WTC11 (cell line): ENCODE measurements around the gene SLC29A1.

Experiments
- ARID4B ChIP-seq: sonication (generic); formaldehyde crosslinking; IDR thresholded peaks from 2 replicates; pipeline ENCODE4 v1.8.0; 2023; ENCODE audit warnings: missing genetic modification reagents, mild to moderate bottlenecking, borderline replicate concordance
- ATF2 ChIP-seq: sonication (generic); formaldehyde crosslinking; IDR thresholded peaks from 2 replicates; pipeline ENCODE4 v1.8.1; 2022; ENCODE audit warnings: low read depth, missing genetic modification reagents, borderline replicate concordance
- CBFB ChIP-seq: sonication (generic); formaldehyde crosslinking; IDR thresholded peaks from 2 replicates; pipeline ENCODE4 v1.8.1; 2022; ENCODE audit warnings: mild to moderate bottlenecking, low read depth, missing genetic modification reagents
- CTCF ChIP-seq: fragments of 200-600 bp; IDR thresholded peaks from 2 replicates; pipeline ENCODE4 v1.8.0; 2022; ENCODE audit warnings: antibody characterized with exemption
- FOXP1 ChIP-seq: sonication (generic); formaldehyde crosslinking; IDR thresholded peaks from 2 replicates; pipeline ENCODE4 v1.8.0; 2022; ENCODE audit warnings: missing genetic modification reagents, mild to moderate bottlenecking, moderate library complexity, borderline replicate concordance
- IRF2 ChIP-seq: sonication (generic); formaldehyde crosslinking; IDR thresholded peaks from 2 replicates; pipeline ENCODE4 v1.8.0; 2022; ENCODE audit warnings: low read depth, missing genetic modification reagents, borderline replicate concordance
- RELA ChIP-seq: sonication (generic); formaldehyde crosslinking; IDR thresholded peaks from 2 replicates; pipeline ENCODE4 v1.8.1; 2022; ENCODE audit warnings: missing genetic modification reagents, mild to moderate bottlenecking, borderline replicate concordance
- SOX15 ChIP-seq: fragments of 250-450 bp; sonication (Bioruptor Pico); IDR thresholded peaks from 2 replicates; pipeline ENCODE4 v1.9.0; 2021; ENCODE audit warnings: mild to moderate bottlenecking
- SP1 ChIP-seq: sonication (generic); formaldehyde crosslinking; conservative IDR thresholded peaks from 2 replicates; pipeline ENCODE4 v1.8.1; 2022; ENCODE audit warnings: missing genetic modification reagents
- USF2 ChIP-seq: sonication (generic); formaldehyde crosslinking; IDR thresholded peaks from 2 replicates; pipeline ENCODE4 v1.8.1; 2023; ENCODE audit warnings: mild to moderate bottlenecking, missing genetic modification reagents, moderate library complexity

- TF ChIP-seq CTCF (no peak), ARID4B (CRISPR knock-in tag) (no peak), SOX15 (CRISPR knock-in tag) (no peak), FOXP1 (CRISPR knock-in tag) (no peak), RELA (CRISPR knock-in tag) (no peak), IRF2 (CRISPR knock-in tag) (no peak), SP1 (CRISPR knock-in tag) (no peak), ATF2 (no peak), USF2 (CRISPR knock-in tag) (no peak), CBFB (no peak)
These were observed 693 bp upstream of the SLC29A1 start for GRCh38 chr6:44222486-44223318.
